Cardiac muscle cell (in vitro differentiated cells and primary cell): ENCODE measurements around the gene PARD3. TPM values are rescaled to one million over a fixed set of nuclear protein-coding genes. Genes with fewer than 3 reads are reported as not detected.
A peak's percentile ranks its signal among the peaks of the same experiment; 100 is the strongest.

Experiments
- DNase-seq, 2 donors: peaks; one replicate each; pipeline versions ENCODE4 v3.0.0 to v3.0.0-alpha.2; 2010 to 2017; ENCODE audit warnings: low read depth in 1 of 2, low spot score in 1 of 2
- H3K27ac ChIP-seq: fragments of 200-600 bp; sonication (generic); 2 replicates; pipeline ENCODE4 v1.5.1; 2016
- H3K27me3 ChIP-seq: fragments of 200-600 bp; sonication (generic); 2 replicates; pipeline ENCODE4 v1.6.0; 2016; ENCODE audit warnings: control low read depth
- H3K36me3 ChIP-seq: fragments of 200-600 bp; sonication (generic); 2 replicates; pipeline ENCODE4 v1.5.1; 2016; ENCODE audit warnings: control low read depth
- H3K4me1 ChIP-seq: fragments of 200-600 bp; sonication (generic); 2 replicates; pipeline ENCODE4 v1.8.1; 2017; ENCODE audit warnings: low read depth, mild to moderate bottlenecking, mixed run types
- H3K4me3 ChIP-seq: fragments of 200-600 bp; sonication (generic); 2 replicates; pipeline ENCODE4 v1.5.1; 2016; ENCODE audit warnings: mild to moderate bottlenecking
- H3K9me3 ChIP-seq: fragments of 200-600 bp; sonication (generic); 2 replicates; pipeline ENCODE4 v1.5.1; 2017; ENCODE audit warnings: low read depth, mild to moderate bottlenecking, control low read depth
- polyA plus RNA-seq: library from polyadenylated mRNA; unstranded; fragments of >200 nt; fragmentation: Nextera tagmentation; extraction: Ambion mirVana; gene quantifications from 2 replicates; pipeline ENCODE4 v1.2.1, GENCODE V29; 2016
- total RNA-seq: library from RNA; depleted of rRNA; stranded (reverse); fragments of >200 nt; gene quantifications from 2 replicates; pipeline ENCODE4 v1.2.3, GENCODE V29; 2016
- TF ChIP-seq, protein P1 (sequence below): IDR thresholded peaks from 2 replicates; pipeline ENCODE4 v1.5.1; 2012; ENCODE audit warnings: low read depth, mild to moderate bottlenecking, low read length

Gene PARD3
- total and polyA plus RNA-seq, 2 experiments from 2014 or later = 36.5 to 64.8 TPM

DNA sequence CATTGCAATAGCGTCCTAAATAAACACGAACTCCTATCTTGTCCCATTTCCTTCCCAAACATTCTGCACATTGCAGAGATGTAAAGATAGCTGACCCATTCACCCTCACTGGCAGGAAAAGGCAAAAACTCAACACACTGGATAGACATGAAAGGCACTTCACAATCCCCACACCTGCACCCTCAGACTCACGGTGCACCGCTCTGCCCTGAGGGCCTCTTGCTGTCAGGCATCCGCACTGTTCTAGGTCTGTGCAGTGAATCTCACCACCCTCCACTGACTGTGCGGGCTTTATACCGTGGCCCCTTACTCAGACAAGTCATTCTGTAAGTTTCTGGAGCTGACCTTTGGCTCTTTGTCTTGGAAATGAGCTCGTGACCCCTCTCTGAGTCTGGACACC lies 42.9 kb upstream of the PARD3 start:
- DNase-seq = no peak
- H3K9me3 ChIP-seq = no peaks in the 10 kb centered on the region

DNA sequence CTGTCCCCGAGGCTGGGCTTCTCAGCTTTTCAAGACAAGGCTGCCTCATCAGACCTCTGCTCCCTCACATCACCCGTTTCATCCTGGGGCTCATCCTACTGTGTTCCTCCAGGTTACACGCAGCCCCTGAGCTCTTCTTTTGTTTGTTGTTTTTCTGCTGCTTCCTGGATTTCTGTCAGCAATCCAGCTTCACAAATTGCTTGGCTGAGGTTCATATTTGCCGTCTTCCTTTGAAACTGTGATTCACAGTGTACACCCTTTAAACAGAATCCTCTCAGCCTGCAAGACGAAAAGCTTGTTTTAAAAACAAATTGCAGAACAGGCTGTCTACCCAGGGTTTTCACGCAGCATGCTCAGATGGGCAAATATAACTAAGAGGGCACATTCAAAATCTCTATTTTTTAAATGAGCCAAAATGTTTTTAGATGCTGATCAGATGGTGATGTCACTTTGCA lies 39.1 kb upstream of the PARD3 start:
- H3K36me3 ChIP-seq = no peaks in the 10 kb centered on the region
- peak in 1 of 2 donors; percentile 71 for DNase-seq
- H3K4me1 ChIP-seq = no peaks in the 10 kb centered on the region
- H3K27ac ChIP-seq = no peak overlapping the region
- no peaks in the 10 kb centered on the region for H3K27me3 ChIP-seq
- H3K4me3 ChIP-seq = no peak overlapping the region
- TF ChIP-seq, protein P1, sequence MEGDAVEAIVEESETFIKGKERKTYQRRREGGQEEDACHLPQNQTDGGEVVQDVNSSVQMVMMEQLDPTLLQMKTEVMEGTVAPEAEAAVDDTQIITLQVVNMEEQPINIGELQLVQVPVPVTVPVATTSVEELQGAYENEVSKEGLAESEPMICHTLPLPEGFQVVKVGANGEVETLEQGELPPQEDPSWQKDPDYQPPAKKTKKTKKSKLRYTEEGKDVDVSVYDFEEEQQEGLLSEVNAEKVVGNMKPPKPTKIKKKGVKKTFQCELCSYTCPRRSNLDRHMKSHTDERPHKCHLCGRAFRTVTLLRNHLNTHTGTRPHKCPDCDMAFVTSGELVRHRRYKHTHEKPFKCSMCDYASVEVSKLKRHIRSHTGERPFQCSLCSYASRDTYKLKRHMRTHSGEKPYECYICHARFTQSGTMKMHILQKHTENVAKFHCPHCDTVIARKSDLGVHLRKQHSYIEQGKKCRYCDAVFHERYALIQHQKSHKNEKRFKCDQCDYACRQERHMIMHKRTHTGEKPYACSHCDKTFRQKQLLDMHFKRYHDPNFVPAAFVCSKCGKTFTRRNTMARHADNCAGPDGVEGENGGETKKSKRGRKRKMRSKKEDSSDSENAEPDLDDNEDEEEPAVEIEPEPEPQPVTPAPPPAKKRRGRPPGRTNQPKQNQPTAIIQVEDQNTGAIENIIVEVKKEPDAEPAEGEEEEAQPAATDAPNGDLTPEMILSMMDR = no peak
- H3K9me3 ChIP-seq = no peaks in the 10 kb centered on the region

More for the DNA sequence above, 42.9 kb upstream of the PARD3 start:
- Histone ChIP-seq H3K4me3 (no peak overlapping the region), H3K27me3 (no peaks in the 10 kb centered on the region), H3K27ac (no peak overlapping the region), H3K4me1 (no peaks in the 10 kb centered on the region), H3K36me3 (no peaks in the 10 kb centered on the region)
- TF ChIP-seq, protein P1 = no peak

- no peak for DNase-seq
- TF ChIP-seq, protein P1 = no peak
- Histone ChIP-seq H3K4me1 (no peaks in the 10 kb centered on the region), H3K4me3 (no peak overlapping the region), H3K27me3 (no peaks in the 10 kb centered on the region), H3K36me3 (no peaks in the 10 kb centered on the region), H3K9me3 (no peaks in the 10 kb centered on the region), H3K27ac (no peak overlapping the region)
Measured at GRCh38 chr10:34853357-34853756, 38.3 kb upstream of the PARD3 start.

DNA sequence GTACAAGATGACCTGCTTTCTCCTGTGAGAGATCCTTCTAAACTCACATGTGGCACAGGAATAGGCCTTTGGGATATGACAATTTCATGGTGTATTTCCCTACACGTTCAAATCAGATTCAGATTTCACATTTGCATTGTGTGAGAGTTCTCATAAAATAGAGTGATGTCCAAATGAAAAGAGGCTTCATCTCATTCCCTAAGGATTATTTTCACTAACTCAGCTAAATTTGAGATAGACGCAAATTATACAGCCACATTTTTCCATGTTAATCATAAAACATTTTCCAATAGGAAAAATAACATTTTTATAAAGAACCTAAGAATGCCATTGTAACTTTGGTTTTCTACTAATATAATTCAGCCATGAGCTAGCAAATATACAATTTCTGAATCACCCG lies 35.5 kb upstream of the PARD3 start:
- Histone ChIP-seq H3K4me3 (no peak overlapping the region), H3K9me3 (no peaks in the 10 kb centered on the region), H3K36me3 (no peaks in the 10 kb centered on the region), H3K4me1 (no peaks in the 10 kb centered on the region), H3K27ac (no peak overlapping the region), H3K27me3 (no peaks in the 10 kb centered on the region)
- DNase-seq = no peak
- TF ChIP-seq, protein P1 = no peak

GRCh38 chr10:34850036-34850435 lies 34.9 kb upstream of the PARD3 start:
- Histone ChIP-seq H3K36me3 (no peaks in the 10 kb centered on the region), H3K27ac (no peak overlapping the region), H3K4me3 (no peak overlapping the region), H3K9me3 (no peaks in the 10 kb centered on the region), H3K27me3 (no peaks in the 10 kb centered on the region), H3K4me1 (no peaks in the 10 kb centered on the region)
- TF ChIP-seq, protein P1 = no peak
- no peak for DNase-seq

GRCh38 chr10:34845070-34845469 lies 30.0 kb upstream of the PARD3 start:
- no peaks in the 10 kb centered on the region for H3K36me3 ChIP-seq
- no peaks in the 10 kb centered on the region for H3K9me3 ChIP-seq
- H3K27me3 ChIP-seq = no peaks in the 10 kb centered on the region
- H3K4me3 ChIP-seq = no peak overlapping the region
- TF ChIP-seq, protein P1 = no peak
- H3K4me1 ChIP-seq = peaks cover 5% of the 10 kb centered on the region
- H3K27ac ChIP-seq = no peak overlapping the region
- DNase-seq = no peak
